Stimulated activated naive CD8-positive, alpha-beta T cell treated with anti-CD3 and anti-CD28 coated beads, Interleukin-15, amount 100 ng/mL, for 72 hours (primary cell): Measurements from ENCODE around the gene NUFIP2.

ENCODE experiments used
- ATAC-seq: fragments of 150-1000 bp; cut with Tn5 transposase; 2 replicates; pipeline ENCODE4 v1.10.0; 2021; ENCODE audit warnings: mild to moderate bottlenecking, moderate library complexity
- DNase-seq, 2 donors: peaks; one replicate each; pipeline ENCODE4 v3.0.0; 2021 to 2022
- H3K27ac Mint-ChIP-seq, 2 donors: one replicate each; pipeline ENCODE4 v1.8.0; 2022; ENCODE audit warnings: mild to moderate bottlenecking in 2 of 2, mixed read lengths in 2 of 2, moderate library complexity in 2 of 2
- H3K27me3 Mint-ChIP-seq: one replicate; pipeline ENCODE4 v1.8.0; 2022; ENCODE audit warnings: mixed read lengths
- H3K4me1 Mint-ChIP-seq: one replicate; pipeline ENCODE4 v1.8.0; 2022; ENCODE audit warnings: mild to moderate bottlenecking, mixed read lengths
- H3K4me3 Mint-ChIP-seq, 2 donors: one replicate each; pipeline ENCODE4 v1.8.0; 2022; ENCODE audit warnings: mild to moderate bottlenecking in 2 of 2, mixed read lengths in 2 of 2, moderate library complexity in 1 of 2
- H3K9me3 Mint-ChIP-seq, 2 donors: one replicate each; pipeline ENCODE4 v1.8.0; 2022; ENCODE audit warnings: mixed read lengths in 2 of 2

Gene NUFIP2

DNA sequence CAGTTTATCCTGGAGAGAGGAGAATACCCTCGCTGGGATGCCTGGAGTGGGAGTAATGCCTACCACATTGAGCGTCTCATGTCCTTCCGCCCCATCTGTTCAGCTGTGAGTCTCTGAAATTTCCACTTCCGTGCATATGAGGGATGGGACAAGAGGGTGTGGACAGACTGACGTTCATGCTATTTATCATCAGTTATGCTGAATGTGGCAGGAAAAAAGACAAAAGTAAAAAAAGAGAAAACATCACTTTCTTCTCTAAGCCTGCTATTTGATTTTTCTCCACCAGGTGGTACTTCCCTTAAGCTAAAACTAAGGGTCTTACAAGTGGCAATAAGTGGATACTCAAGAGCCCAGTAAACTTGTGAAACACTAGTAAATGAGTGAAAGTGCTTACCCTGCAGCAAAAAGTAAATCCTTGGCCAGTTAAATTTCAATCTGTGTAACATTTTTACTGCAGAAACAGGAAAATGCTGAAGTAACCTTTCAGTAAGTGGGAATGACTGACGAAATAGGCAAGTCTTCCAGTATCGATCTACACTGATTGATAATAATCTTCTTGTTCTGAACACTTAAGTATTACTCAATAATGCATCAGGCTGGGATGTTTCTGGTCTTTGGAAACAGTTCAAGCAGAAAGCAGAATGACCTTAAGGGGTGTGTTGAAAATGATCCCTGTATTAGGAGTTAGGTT is 41.7 kb downstream of the NUFIP2 start:
- Mint-ChIP-seq H3K9me3 (no peaks in the 10 kb centered on the region), H3K4me3 (no peak overlapping the region), H3K4me1 (peaks cover 3% of the 10 kb centered on the region), H3K27me3 (no peaks in the 10 kb centered on the region), H3K27ac (no peak overlapping the region)
- ATAC-seq, result no peak
- no peak for DNase-seq

DNA sequence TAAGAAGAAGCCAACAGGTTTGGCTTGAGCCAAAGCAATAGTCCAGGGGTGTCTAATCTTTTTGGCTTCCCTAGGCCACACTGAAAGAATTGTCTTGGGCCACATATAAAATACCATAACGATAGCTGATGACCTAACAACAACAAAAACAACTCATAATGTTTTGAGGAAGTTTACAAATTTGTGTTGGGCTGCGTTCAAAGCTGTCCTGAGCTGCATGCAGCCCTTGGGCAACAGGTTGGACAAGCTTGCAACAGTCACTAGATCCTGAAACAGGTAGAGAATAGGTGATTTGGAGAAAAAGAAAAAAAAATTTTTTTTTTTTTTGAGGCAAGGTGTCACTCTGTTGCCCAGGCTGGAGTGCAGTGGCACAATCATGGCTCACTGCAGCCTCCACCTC is 42.8 kb downstream of the NUFIP2 start:
- H3K4me3 Mint-ChIP-seq, result no peak overlapping the region
- H3K9me3 Mint-ChIP-seq, result no peaks in the 10 kb centered on the region
- H3K27ac Mint-ChIP-seq, result no peak overlapping the region
- ATAC-seq, result no peak
- H3K27me3 Mint-ChIP-seq, result no peaks in the 10 kb centered on the region
- no peaks in the 10 kb centered on the region for H3K4me1 Mint-ChIP-seq
- DNase-seq, result no peak

DNA sequence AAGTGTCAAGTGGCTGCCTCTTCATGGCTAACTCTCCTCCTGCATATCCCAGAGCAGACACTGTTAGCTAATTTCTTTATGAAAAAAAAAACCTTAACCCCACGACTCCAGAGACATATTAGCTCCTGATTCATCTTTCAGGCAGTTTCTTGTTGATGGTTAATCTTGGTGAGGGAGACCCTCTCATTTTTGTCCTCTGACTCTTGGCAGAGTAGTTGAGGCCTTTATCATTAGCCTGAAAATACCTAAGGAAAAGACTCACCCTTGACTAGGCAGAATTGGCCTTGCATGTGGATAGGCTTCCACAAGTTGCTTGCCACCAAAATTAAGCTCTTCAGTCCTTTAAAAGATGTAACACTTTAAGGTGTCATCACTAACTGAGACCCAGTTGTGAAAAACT is 43.3 kb downstream of the NUFIP2 start:
- Mint-ChIP-seq H3K4me3 (no peak overlapping the region), H3K9me3 (no peaks in the 10 kb centered on the region), H3K27ac (no peak overlapping the region), H3K27me3 (no peaks in the 10 kb centered on the region), H3K4me1 (no peaks in the 10 kb centered on the region)
- no peak for DNase-seq
- ATAC-seq, result no peak

DNA sequence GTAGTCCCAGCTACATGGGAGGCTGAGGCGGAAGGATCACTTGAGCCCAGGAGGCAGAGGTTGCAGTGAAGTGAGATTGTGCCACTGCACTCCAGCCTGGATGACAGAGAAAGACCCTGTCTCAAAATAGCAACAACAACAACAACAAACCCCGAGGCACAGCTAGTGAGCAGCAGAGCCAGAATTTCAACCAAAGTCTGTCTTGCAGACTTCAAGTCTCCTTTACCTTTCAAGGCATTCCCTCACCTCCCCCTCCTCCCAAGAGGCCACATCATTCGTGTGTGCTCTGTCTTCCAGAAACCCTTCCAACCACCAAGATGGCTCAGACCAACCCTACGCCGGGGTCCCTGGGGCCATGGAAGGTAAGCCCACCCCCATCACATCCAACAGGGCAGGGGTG is 45.1 kb downstream of the NUFIP2 start:
- no peaks in the 10 kb centered on the region for H3K9me3 Mint-ChIP-seq
- no peaks in the 10 kb centered on the region for H3K4me1 Mint-ChIP-seq
- H3K27ac Mint-ChIP-seq, result no peak overlapping the region
- no peak for DNase-seq
- H3K4me3 Mint-ChIP-seq, result no peak overlapping the region
- H3K27me3 Mint-ChIP-seq, result no peaks in the 10 kb centered on the region
- no peak for ATAC-seq

DNA sequence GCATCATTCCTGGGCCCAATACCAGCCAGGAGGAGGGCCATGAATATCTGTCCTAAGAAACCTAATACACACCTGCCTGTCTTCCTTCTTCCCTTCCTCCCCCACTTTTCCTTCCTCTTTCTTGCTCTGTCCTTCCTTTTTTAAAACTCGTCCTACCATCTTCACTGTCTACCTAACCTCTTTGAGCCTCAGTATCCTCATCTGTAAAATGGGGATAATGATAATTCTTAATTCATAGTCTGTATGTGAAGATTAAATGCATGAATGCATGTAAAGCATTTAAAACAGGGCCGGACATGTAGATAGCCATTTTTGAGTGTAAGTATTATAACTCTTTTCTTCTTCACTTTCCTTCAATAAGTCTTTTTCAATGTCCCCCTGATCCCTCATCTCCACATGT is 46.7 kb downstream of the NUFIP2 start:
- ATAC-seq (no peak), DNase-seq (no peak)
- Mint-ChIP-seq H3K4me1 (no peaks in the 10 kb centered on the region), H3K27ac (no peak overlapping the region), H3K9me3 (no peaks in the 10 kb centered on the region), H3K4me3 (no peak overlapping the region), H3K27me3 (no peaks in the 10 kb centered on the region)

DNA sequence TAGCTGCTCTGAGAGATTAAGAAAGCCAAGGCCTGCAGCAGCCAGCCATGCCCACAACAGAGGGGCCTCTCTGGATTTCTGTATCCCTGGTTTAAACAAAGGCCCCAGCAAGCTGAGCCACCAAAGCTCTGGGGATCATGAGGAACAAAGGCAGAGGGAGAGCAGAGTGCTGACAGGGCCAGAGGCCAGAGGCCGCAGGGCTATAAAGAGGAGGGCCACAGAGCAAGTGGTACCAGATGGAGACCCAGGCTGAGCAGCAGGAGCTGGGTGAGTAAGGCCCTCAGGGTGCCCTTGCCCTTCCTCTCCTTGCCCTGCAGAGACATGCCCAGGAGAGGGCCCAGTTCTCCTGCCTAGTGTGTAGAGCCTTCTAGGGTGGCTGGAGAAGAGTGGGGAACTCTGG is 47.3 kb downstream of the NUFIP2 start, which contains the start of gene CRYBA1:
CRYBA1 (plus strand) TSS at position 232 of the 400 bp plus-strand sequence; CDS start at position 237, 5 bp downstream.
- no peak for DNase-seq
- no peaks in the 10 kb centered on the region for H3K4me1 Mint-ChIP-seq
- peak within 1 kb of the TSS in 1 of 2 donors; percentile 32 for H3K27ac Mint-ChIP-seq
- H3K4me3 Mint-ChIP-seq, result no peak within 1 kb of the TSS
- no peaks in the 10 kb centered on the region for H3K9me3 Mint-ChIP-seq
- no peaks in the 10 kb centered on the region for H3K27me3 Mint-ChIP-seq
- ATAC-seq, result no peak

DNA sequence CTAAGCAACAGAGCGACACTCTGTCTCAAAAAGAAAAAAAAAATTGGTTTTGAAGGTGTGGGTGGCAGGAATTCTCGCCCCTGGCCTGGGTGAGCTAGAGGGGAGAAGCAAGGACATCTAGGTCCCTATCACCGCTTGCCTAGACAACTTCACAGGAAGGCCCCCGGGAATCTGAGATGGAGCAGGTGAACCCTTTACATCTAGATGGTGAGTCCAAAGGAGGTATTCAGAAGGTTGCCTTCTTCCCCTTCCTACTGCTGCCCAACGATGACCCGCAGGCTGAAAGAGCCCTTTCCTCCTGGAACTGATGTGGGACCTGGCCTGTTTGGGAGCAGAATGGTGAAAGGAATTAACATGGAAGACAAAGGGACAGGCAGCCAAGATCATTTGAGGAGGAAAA is 48.5 kb downstream of the NUFIP2 start:
- no peak overlapping the region for H3K4me3 Mint-ChIP-seq
- H3K4me1 Mint-ChIP-seq, result no peaks in the 10 kb centered on the region
- DNase-seq (no peak), ATAC-seq (no peak)
- H3K27me3 Mint-ChIP-seq, result no peaks in the 10 kb centered on the region
- H3K9me3 Mint-ChIP-seq, result no peaks in the 10 kb centered on the region
- H3K27ac Mint-ChIP-seq, result no peak overlapping the region

DNA sequence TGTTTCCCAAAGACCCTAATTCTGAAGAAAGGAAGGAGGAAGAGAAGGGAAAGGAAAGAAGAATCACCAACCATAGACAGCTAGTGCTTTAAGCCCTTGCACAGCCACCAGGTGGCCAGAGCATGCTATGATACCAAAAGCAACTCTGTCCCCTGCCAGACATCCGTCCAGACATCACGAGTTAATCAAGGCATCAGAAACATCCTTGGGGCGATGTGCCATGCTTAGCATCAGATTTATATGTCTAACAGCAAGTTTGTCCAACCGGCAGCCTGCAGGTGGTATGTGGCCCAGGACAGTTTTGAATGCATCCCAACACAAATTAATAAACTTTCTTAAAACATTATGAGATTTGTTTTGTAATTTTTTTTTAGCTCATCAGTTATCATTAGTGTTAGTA is 50.2 kb downstream of the NUFIP2 start:
- Mint-ChIP-seq H3K4me1 (no peaks in the 10 kb centered on the region), H3K27ac (no peak overlapping the region), H3K27me3 (no peaks in the 10 kb centered on the region), H3K4me3 (no peak overlapping the region), H3K9me3 (no peaks in the 10 kb centered on the region)
- DNase-seq (no peak), ATAC-seq (no peak)

DNA sequence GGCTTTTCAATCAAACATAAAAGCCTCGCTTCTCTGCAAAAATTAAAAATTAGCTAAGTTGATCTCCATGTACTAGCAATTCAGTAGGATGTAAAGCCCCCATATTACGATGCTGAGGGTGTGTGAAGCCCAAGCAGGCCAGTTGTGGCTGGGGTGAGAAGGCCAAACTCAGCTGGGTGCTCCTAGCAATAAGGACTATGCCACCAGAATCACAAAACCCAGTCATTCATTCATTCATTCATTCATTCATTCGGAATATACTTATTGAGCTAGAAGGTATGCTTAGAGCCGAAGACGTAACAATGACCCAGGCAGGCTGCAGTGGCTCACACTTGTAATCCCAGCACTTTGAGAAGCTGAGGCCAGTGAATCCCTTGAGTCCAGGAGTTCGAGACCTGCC is 51.2 kb downstream of the NUFIP2 start:
- ATAC-seq, result no peak
- Mint-ChIP-seq H3K9me3 (no peaks in the 10 kb centered on the region), H3K27ac (no peak overlapping the region), H3K4me1 (no peaks in the 10 kb centered on the region), H3K4me3 (no peak overlapping the region), H3K27me3 (no peaks in the 10 kb centered on the region)
- no peak for DNase-seq

DNA sequence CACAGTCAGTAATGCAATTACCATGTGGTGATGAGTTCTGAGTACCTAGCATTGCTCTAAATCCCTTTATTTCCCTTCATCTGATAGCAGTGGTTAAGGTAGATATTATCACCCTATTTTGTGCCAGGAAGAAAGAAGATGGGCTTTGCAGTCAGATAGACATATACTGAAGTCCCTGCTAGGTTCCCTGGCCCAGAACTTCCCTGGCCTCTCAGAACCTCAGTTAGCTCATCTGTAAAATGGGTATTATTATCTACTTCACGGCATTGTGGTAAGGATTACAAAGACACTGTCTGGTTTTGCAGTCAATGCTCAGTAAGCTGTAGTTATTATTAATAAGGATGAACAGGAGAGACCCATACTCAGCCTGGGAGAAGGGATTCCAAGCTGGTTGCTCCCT is 51.9 kb downstream of the NUFIP2 start:
- ATAC-seq (no peak), DNase-seq (no peak)
- Mint-ChIP-seq H3K27me3 (no peaks in the 10 kb centered on the region), H3K4me3 (no peak overlapping the region), H3K27ac (no peak overlapping the region), H3K4me1 (no peaks in the 10 kb centered on the region), H3K9me3 (no peaks in the 10 kb centered on the region)

DNA sequence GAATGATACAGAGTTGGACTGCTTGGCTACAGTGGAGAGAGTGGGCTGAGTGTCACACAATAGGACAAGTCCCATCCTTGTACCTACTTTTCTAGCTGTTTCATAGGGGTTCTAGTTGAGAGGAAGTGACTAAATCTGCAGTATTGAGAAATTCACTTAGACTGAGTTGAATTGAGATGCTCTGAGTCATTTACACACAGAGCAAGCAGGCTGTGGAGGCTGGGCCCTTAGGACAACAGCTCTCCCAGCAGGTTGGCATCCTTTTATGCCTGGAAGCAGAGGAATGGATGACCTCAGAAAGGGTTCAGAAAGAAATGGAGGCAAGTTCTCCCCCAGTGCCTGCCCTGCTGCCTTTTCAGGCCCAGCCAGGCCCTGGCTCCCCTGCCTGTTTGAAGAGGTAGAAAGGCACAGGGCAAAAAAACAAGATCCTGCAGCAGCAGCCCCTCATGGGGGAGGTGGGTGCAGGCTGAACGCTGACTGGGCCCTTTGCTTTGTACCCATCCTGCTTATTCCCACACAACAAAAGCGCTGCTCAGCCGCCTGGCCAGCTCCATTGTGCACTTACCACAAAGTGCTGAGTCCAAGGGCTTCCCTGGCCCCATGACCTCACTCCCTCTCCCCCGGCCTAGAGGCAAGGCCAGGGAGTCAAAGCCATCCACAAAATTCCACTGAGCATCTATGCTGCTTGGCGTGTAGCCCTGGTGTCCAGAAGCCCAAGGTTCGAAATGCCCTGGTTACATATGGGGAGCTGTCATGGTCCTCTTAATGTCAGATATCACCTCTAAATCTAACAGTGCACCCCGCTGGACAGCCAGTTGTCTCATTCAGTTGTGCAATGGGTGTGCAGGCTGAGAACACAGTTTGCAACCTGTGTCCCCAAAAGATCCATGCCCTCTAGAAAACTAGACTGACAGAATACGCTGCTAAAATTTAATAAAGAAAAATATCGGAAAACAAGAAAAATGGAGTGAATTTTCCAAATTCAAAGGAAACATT is 52.7 kb downstream of the NUFIP2 start:
- ATAC-seq (peak; percentile 96), DNase-seq (no peak)
- Mint-ChIP-seq H3K27me3 (no peaks in the 10 kb centered on the region), H3K27ac (no peak overlapping the region), H3K4me3 (no peak overlapping the region), H3K9me3 (no peaks in the 10 kb centered on the region), H3K4me1 (no peaks in the 10 kb centered on the region)

DNA sequence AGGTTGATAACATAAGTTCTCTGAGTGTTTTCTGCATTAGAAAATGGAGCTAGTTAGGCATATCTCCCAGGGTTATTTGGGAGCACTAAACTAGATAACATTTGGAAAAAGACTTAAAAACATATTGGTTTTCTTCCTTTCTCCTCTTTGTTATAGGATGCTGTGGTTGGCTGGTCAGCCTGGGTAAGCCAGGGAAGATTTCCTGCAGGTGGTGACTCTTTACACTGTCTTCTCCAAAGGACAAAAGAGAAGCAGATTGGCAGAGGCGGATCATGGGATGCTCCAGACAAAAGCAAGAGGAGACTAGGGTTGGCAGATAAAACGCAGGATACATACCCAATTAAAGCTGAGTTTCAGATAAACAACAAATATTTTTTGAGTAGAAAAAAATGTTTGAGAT is 53.5 kb downstream of the NUFIP2 start:
- ATAC-seq (no peak), DNase-seq (no peak)
- Mint-ChIP-seq H3K9me3 (no peaks in the 10 kb centered on the region), H3K27me3 (no peaks in the 10 kb centered on the region), H3K4me3 (no peak overlapping the region), H3K4me1 (no peaks in the 10 kb centered on the region), H3K27ac (no peak overlapping the region)

DNA sequence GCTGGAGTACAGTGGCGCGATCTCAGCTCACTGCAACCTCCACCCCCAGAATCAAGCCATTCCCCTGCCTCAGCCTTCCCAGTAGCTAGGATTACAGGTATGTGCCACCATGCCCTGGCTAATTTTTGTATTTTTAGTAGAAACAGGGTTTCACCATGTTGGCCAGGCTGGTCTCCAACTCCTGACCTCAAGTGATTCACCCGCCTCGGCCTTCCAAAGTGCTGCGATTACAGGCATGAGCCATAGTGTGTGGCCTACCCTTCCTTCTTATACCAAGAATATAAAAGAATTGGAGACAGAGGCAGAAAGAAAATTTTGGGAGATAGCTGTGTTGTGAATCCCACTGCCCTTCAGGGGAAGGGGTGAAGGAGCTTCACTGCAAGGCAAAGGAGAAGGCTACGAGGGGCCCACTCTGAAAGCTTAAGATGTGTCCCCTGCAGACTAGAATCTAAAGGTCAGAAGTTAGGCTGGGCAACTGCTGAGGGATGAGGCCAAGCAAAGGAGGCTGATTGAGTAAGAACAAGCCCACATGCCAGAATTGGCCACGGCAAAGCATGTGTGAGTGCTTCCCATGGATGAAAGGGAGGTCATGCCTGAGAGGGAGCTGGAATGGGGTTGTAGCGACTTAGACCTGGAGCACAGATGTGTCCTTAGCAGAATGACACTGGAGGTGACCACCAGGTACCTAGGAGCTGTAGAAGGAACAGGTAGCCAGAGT is 55.7 kb downstream of the NUFIP2 start:
- Mint-ChIP-seq H3K27ac (no peak overlapping the region), H3K27me3 (no peaks in the 10 kb centered on the region), H3K4me1 (no peaks in the 10 kb centered on the region), H3K4me3 (no peak overlapping the region), H3K9me3 (no peaks in the 10 kb centered on the region)
- ATAC-seq (no peak), DNase-seq (no peak)

DNA sequence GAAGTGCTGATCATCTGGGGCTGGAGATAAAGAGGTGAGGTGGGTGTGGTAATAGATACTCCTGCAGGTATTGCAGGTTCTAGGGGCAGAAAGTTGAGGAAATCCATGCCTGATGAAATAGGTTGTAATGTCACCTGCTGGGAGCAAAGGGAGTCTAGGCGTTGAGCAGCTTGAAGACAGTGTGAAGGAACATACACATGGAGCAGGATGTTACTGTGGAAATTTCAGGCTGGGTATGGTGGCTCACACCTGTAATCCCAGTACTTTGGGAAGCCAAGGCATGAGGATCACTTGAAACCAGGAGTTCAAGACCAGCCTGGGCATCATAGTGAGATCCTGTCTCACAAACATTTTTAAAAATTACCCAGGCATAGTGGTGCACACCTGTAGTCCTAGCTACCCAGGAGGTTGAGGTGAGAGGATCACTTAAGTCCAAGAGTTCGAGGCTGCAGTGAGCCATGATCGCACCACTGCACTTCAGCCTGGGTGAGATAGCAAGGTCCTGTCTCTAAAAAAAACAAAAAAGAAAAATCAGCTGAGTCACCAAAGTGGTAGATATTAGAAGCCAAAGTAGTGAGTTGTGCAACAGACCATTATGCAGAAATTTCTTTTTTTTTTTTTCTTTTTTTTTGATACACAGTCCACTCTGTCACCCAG is 56.3 kb downstream of the NUFIP2 start:
- DNase-seq (no peak), ATAC-seq (no peak)
- Mint-ChIP-seq H3K27ac (peak overlapping the region in 1 of 2 donors; percentile 35), H3K4me3 (no peak overlapping the region), H3K9me3 (no peaks in the 10 kb centered on the region), H3K4me1 (no peaks in the 10 kb centered on the region), H3K27me3 (no peaks in the 10 kb centered on the region)

DNA sequence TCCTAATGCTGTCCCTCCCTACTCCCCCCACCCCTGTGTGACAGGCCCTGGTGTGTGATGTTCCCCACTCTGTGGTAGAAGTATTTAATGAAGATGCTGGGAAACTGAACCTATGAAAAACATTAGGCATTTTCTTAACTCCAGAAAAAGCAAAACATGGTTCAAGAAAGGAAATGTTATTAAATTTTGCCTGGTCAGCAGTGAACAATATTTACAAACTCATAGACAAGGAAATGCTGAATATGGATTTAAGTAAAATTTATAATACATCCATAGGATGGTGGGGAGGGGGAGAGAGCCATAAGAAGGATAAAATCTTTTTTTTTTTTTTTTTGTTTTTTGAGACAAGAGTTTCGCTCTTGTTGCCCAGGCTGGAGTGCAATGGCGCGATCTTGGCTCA is 58.0 kb downstream of the NUFIP2 start:
- no peaks in the 10 kb centered on the region for H3K27me3 Mint-ChIP-seq
- no peak for ATAC-seq
- H3K9me3 Mint-ChIP-seq, result no peaks in the 10 kb centered on the region
- no peak for DNase-seq
- no peak overlapping the region for H3K27ac Mint-ChIP-seq
- no peaks in the 10 kb centered on the region for H3K4me1 Mint-ChIP-seq
- H3K4me3 Mint-ChIP-seq, result no peak overlapping the region
